Neural progenitor cell (in vitro differentiated cells): Measurements from ENCODE around the gene THAP4.

Source experiments
- EZH2 ChIP-seq: fragments of 200-600 bp; sonication (generic); IDR thresholded peaks from 2 replicates; pipeline ENCODE4 v1.6.1; 2017; ENCODE audit warnings: antibody characterized with exemption, mild to moderate bottlenecking, moderate library complexity
- TF ChIP-seq, protein P1 (sequence below): fragments of 200-600 bp; sonication (generic); IDR thresholded peaks from 2 replicates; pipeline ENCODE4 v1.5.1; 2017; ENCODE audit warnings: antibody characterized with exemption, mild to moderate bottlenecking

DNA sequence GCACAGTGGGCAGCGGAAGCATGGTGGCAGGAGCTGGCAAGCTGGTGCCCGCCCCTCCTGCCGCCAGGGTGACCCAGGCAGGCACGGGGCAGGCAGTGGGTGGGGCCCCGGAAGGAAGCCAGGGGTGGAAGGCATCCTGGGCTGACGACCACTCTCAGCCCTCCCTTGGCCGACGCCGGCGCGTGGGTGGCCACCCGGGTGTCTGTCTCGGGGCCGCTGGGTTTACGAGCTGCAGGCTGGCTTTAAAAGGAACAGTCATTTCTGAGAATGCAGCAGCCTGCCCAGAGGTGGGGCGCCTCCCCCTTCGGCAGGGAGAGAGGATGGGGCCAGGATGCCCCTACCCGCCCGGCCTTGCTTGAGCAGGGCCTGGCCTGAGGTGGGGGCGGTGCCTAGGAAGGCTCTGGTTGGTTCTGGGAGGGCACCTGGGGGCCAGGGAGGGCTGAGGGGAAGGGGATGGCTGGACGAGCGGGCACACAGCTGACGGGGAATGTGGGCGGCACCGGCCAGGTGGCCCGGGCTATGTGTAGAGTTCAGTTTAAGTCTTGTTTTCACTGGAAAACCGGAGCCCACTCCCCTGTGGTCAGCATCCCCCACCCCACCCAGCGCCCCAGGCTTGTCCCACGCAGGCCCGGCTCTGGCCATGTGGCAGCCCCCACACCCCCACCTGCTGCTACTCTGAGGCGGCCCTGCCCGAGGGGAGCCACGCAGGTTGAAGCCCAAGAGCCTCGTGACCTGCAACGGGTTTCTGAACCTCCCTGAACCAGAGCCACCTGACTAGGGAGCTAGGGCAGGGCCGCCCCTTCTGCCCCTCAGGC, 72.2 kb downstream of the THAP4 start:
- TF ChIP-seq, protein P1, sequence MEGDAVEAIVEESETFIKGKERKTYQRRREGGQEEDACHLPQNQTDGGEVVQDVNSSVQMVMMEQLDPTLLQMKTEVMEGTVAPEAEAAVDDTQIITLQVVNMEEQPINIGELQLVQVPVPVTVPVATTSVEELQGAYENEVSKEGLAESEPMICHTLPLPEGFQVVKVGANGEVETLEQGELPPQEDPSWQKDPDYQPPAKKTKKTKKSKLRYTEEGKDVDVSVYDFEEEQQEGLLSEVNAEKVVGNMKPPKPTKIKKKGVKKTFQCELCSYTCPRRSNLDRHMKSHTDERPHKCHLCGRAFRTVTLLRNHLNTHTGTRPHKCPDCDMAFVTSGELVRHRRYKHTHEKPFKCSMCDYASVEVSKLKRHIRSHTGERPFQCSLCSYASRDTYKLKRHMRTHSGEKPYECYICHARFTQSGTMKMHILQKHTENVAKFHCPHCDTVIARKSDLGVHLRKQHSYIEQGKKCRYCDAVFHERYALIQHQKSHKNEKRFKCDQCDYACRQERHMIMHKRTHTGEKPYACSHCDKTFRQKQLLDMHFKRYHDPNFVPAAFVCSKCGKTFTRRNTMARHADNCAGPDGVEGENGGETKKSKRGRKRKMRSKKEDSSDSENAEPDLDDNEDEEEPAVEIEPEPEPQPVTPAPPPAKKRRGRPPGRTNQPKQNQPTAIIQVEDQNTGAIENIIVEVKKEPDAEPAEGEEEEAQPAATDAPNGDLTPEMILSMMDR: no peak
- TF ChIP-seq EZH2: no peak
